H9 (cell line): ENCODE measurements around the gene TMEM169. TPM values are rescaled to one million over a fixed set of nuclear protein-coding genes. Genes with fewer than 3 reads are reported as not detected.

Experiments used
- DNase-seq: peaks from one replicate; pipeline ENCODE4 v3.0.0-alpha.2; 2017
- H2AFZ ChIP-seq: one replicate; pipeline ENCODE4 v1.6.1; 2013; ENCODE audit warnings: mild to moderate bottlenecking, low read length, control low read depth, moderate library complexity
- H2AK5ac ChIP-seq: 2 replicates; pipeline ENCODE4 v1.6.1; 2013; ENCODE audit warnings: low read length, control low read depth, mixed read lengths; ENCODE audit not compliant: insufficient read length
- H2BK120ac ChIP-seq: one replicate; pipeline ENCODE4 v1.6.1; 2013; ENCODE audit warnings: low read depth, mild to moderate bottlenecking, low read length, control low read depth, inconsistent platforms; ENCODE audit not compliant: poor library complexity, severe bottlenecking
- H2BK12ac ChIP-seq: 2 replicates; pipeline ENCODE4 v1.6.1; 2013; ENCODE audit warnings: low read length, control low read depth, mixed read lengths, low read depth; ENCODE audit not compliant: insufficient read length
- H2BK15ac ChIP-seq: 2 replicates; pipeline ENCODE4 v1.6.1; 2013; ENCODE audit warnings: low read depth, low read length, control low read depth
- H2BK20ac ChIP-seq: one replicate; pipeline ENCODE4 v1.6.1; 2013; ENCODE audit warnings: low read depth, mild to moderate bottlenecking, low read length, control low read depth, inconsistent platforms; ENCODE audit not compliant: poor library complexity, severe bottlenecking
- H2BK5ac ChIP-seq: 2 replicates; pipeline ENCODE4 v1.6.1; 2013; ENCODE audit warnings: low read length, control low read depth, mixed read lengths; ENCODE audit not compliant: insufficient read length
- H3K14ac ChIP-seq: 2 replicates; pipeline ENCODE4 v1.6.1; 2013; ENCODE audit warnings: low read length, control low read depth; ENCODE audit not compliant: insufficient read depth
- H3K18ac ChIP-seq: 2 replicates; pipeline ENCODE4 v1.6.1; 2013; ENCODE audit warnings: low read depth, mild to moderate bottlenecking, mixed read lengths, low read length, control low read depth; ENCODE audit not compliant: insufficient read length
- H3K23ac ChIP-seq: 2 replicates; pipeline ENCODE4 v1.6.1; 2013; ENCODE audit warnings: low read length, control low read depth, mixed read lengths, low read depth; ENCODE audit not compliant: insufficient read length
- H3K23me2 ChIP-seq: 2 replicates; pipeline ENCODE4 v1.6.1; 2013; ENCODE audit warnings: low read depth, mild to moderate bottlenecking, mixed read lengths, low read length, control low read depth; ENCODE audit not compliant: insufficient read length, poor library complexity, severe bottlenecking
- H3K27ac ChIP-seq: 2 replicates; pipeline ENCODE4 v1.5.1; 2013; ENCODE audit warnings: low read length, control low read depth, mixed read lengths, low read depth; ENCODE audit not compliant: insufficient read length
- H3K27me3 ChIP-seq: 2 replicates; pipeline ENCODE4 v1.6.1; 2013; ENCODE audit warnings: low read length, control low read depth, inconsistent platforms; ENCODE audit not compliant: insufficient read depth
- H3K4ac ChIP-seq: 2 replicates; pipeline ENCODE4 v1.6.1; 2013; ENCODE audit warnings: low read depth, mild to moderate bottlenecking, control low read depth, inconsistent platforms, low read length, moderate library complexity
- H3K4me1 ChIP-seq: 2 replicates; pipeline ENCODE4 v1.6.1; 2013; ENCODE audit warnings: low read length, control low read depth, inconsistent platforms; ENCODE audit not compliant: insufficient read depth
- H3K4me2 ChIP-seq: 2 replicates; pipeline ENCODE4 v1.6.1; 2013; ENCODE audit warnings: low read length, control low read depth, mixed read lengths; ENCODE audit not compliant: insufficient read length, insufficient read depth
- H3K56ac ChIP-seq: 2 replicates; pipeline ENCODE4 v1.6.1; 2013; ENCODE audit warnings: low read depth, mild to moderate bottlenecking, mixed read lengths, low read length, control low read depth; ENCODE audit not compliant: insufficient read length
- H3K79me1 ChIP-seq: 2 replicates; pipeline ENCODE4 v1.6.1; 2013; ENCODE audit warnings: low read depth, mild to moderate bottlenecking, moderate library complexity, low read length, control low read depth, inconsistent platforms; ENCODE audit not compliant: insufficient read depth, poor library complexity, severe bottlenecking
- H3K79me2 ChIP-seq: 2 replicates; pipeline ENCODE4 v1.6.1; 2013; ENCODE audit warnings: low read length, control low read depth, inconsistent platforms; ENCODE audit not compliant: insufficient read depth
- H3K9ac ChIP-seq: 2 replicates; pipeline ENCODE4 v1.6.1; 2013; ENCODE audit warnings: low read length, control low read depth, mixed read lengths; ENCODE audit not compliant: insufficient read length; ENCODE audit errors: extremely low read depth
- H3K9me3 ChIP-seq: one replicate; pipeline ENCODE4 v1.6.1; 2013; ENCODE audit warnings: low read depth, low read length, inconsistent platforms; ENCODE audit not compliant: control insufficient read depth
- H3T11ph ChIP-seq: one replicate; pipeline ENCODE4 v1.6.1; 2013; ENCODE audit warnings: mild to moderate bottlenecking, low read length, control low read depth, inconsistent platforms
- H4K20me1 ChIP-seq: one replicate; pipeline ENCODE4 v1.6.1; 2013; ENCODE audit not compliant: control insufficient read depth, insufficient read length, insufficient read depth
- H4K5ac ChIP-seq: 2 replicates; pipeline ENCODE4 v1.6.1; 2013; ENCODE audit warnings: low read depth, mild to moderate bottlenecking, mixed read lengths, low read length, control low read depth; ENCODE audit not compliant: insufficient read length
- H4K8ac ChIP-seq: replicated peaks from 2 replicates; pipeline ENCODE4 v1.6.1; 2013; ENCODE audit warnings: low read length, control low read depth, mixed read lengths, low read depth; ENCODE audit not compliant: insufficient read length
- H4K91ac ChIP-seq: 2 replicates; pipeline ENCODE4 v1.6.1; 2013; ENCODE audit warnings: low read depth, mild to moderate bottlenecking, moderate library complexity, mixed read lengths, low read length, control low read depth; ENCODE audit not compliant: insufficient read length
- H3K27ac Mint-ChIP-seq, 3 experiments: 2 replicates in 2 of 3; 3 replicates in 1 of 3; pipeline ENCODE4 v1.8.0; 2020 to 2021; ENCODE audit warnings: mixed read lengths in 3 of 3, mild to moderate bottlenecking in 1 of 3, moderate library complexity in 1 of 3
- H3K27me3 Mint-ChIP-seq: 2 replicates; pipeline ENCODE4 v1.8.0; 2021; ENCODE audit warnings: low read depth, mild to moderate bottlenecking, moderate library complexity, mixed read lengths
- H3K36me3 Mint-ChIP-seq, 3 experiments: 2 replicates in 2 of 3; 3 replicates in 1 of 3; pipeline ENCODE4 v1.8.0; 2020 to 2021; ENCODE audit warnings: low read depth in 3 of 3, mixed read lengths in 3 of 3; ENCODE audit not compliant: insufficient read depth in 1 of 3
- H3K4me1 Mint-ChIP-seq, 2 experiments: 2 replicates each; pipeline ENCODE4 v1.8.0; 2020; ENCODE audit warnings: mixed read lengths in 2 of 2
- H3K4me3 Mint-ChIP-seq, 2 experiments: 2 replicates in 1 of 2; 3 replicates in 1 of 2; pipeline ENCODE4 v1.8.0; 2020 to 2021; ENCODE audit warnings: mild to moderate bottlenecking in 2 of 2, mixed read lengths in 2 of 2, moderate library complexity in 1 of 2
- H3K9me3 Mint-ChIP-seq, 2 experiments: 2 replicates in 1 of 2; 3 replicates in 1 of 2; pipeline ENCODE4 v1.8.0; 2020; ENCODE audit warnings: mild to moderate bottlenecking in 2 of 2, mixed read lengths in 2 of 2, moderate library complexity in 1 of 2
- WGBS: extraction: QIAGEN DNeasy Blood & Tissue Kit; methylation state at CpG from one replicate; pipeline ENCODE4 v1.1.7; 2013; ENCODE audit warnings: missing lambda C conversion rate, low lambda C conversion rate, mixed read lengths; ENCODE audit not compliant: insufficient read length; ENCODE audit errors: extremely low coverage; 5-methylcytosine and 5-hydroxymethylcytosine counted together
- total RNA-seq: library from RNA; stranded (reverse); gene quantifications from 2 replicates; pipeline ENCODE4 v1.2.1, GENCODE V29; 2021
- TF ChIP-seq, protein P1 (sequence below): fragments of 200-600 bp; sonication (generic); conservative IDR thresholded peaks from 3 replicates; pipeline ENCODE4 v1.8.0; 2021; ENCODE audit warnings: antibody characterized with exemption, mild to moderate bottlenecking

Gene TMEM169
- total RNA-seq, 1 experiment from 2014 or later = 1.0 TPM

DNA sequence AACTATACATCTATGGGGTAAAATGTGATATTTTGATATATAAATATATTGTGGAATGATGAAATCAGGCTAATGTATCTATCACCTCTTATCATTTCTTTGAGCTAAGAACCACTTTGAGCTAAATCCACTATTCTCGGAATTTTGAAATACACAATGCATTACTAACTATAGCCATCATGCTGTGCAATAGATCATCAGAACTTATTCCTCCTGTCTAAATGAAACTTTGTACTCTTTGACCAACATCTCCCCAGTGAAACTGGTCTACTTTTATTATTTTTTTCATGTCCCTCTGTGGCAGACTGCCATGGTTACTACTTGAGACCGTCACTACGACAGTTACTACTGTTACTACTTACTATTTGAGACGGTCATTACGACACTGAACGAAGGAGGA lies 11.5 kb upstream of the TMEM169 start:
- Mint-ChIP-seq H3K9me3 (no peaks in the 10 kb centered on the region), H3K27me3 (no peaks in the 10 kb centered on the region), H3K36me3 (peaks cover 0 to 10% (median 10%) of the 10 kb centered on the region in 3 experiments; a peak in 5 of 7 replicates), H3K4me1 (peaks cover 3 to 11% of the 10 kb centered on the region in 2 experiments), H3K4me3 (no peak overlapping the region), H3K27ac (no peak overlapping the region)
- no peak overlapping the region for H3K56ac ChIP-seq
- no peak overlapping the region for H2BK15ac ChIP-seq
- no peak overlapping the region for H2AFZ ChIP-seq
- H3K79me1 ChIP-seq = no peaks in the 10 kb centered on the region
- no peak overlapping the region for H2AK5ac ChIP-seq
- H3K4me1 ChIP-seq = no peaks in the 10 kb centered on the region
- DNase-seq = no peak
- no peaks in the 10 kb centered on the region for H4K20me1 ChIP-seq
- no peak overlapping the region for H3K9ac ChIP-seq
- no peaks in the 10 kb centered on the region for H3K23me2 ChIP-seq
- H3K27me3 ChIP-seq = no peaks in the 10 kb centered on the region
- H3K4me2 ChIP-seq = no peak overlapping the region
- no peak overlapping the region for H4K5ac ChIP-seq
- H3K23ac ChIP-seq = no peak overlapping the region
- H3K18ac ChIP-seq = no peak overlapping the region
- H3K4ac ChIP-seq = no peak overlapping the region
- H4K91ac ChIP-seq = no peak overlapping the region
- no peak overlapping the region for H2BK5ac ChIP-seq
- no peak overlapping the region for H2BK12ac ChIP-seq
- no peaks in the 10 kb centered on the region for H3K9me3 ChIP-seq
- H4K8ac ChIP-seq = no peak overlapping the region
- no peak overlapping the region for H3T11ph ChIP-seq
- TF ChIP-seq, protein P1, sequence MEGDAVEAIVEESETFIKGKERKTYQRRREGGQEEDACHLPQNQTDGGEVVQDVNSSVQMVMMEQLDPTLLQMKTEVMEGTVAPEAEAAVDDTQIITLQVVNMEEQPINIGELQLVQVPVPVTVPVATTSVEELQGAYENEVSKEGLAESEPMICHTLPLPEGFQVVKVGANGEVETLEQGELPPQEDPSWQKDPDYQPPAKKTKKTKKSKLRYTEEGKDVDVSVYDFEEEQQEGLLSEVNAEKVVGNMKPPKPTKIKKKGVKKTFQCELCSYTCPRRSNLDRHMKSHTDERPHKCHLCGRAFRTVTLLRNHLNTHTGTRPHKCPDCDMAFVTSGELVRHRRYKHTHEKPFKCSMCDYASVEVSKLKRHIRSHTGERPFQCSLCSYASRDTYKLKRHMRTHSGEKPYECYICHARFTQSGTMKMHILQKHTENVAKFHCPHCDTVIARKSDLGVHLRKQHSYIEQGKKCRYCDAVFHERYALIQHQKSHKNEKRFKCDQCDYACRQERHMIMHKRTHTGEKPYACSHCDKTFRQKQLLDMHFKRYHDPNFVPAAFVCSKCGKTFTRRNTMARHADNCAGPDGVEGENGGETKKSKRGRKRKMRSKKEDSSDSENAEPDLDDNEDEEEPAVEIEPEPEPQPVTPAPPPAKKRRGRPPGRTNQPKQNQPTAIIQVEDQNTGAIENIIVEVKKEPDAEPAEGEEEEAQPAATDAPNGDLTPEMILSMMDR = no peak
- no peaks in the 10 kb centered on the region for H3K79me2 ChIP-seq
- WGBS = no CpG with 5 or more reads among the region's 6 CpGs
- H3K27ac ChIP-seq = no peak overlapping the region
- no peak overlapping the region for H2BK120ac ChIP-seq
- no peak overlapping the region for H3K14ac ChIP-seq
- H2BK20ac ChIP-seq = no peak overlapping the region
